Keratinocyte (primary cell): ENCODE results near the gene PRR20A. TPM values are rescaled to one million over a fixed set of nuclear protein-coding genes. Genes with fewer than 3 reads are reported as not detected.
"Not testable (repeated sequence)": the region's sequence is repeated elsewhere in the genome, so short reads cannot be mapped to it uniquely, and the experiment has no call there.

ENCODE experiments used
- DNase-seq: peaks from one replicate; pipeline ENCODE4 v3.0.0-alpha.2; 2011; ENCODE audit warnings: low read depth, missing footprints, low spot score
- FAIRE-seq: peaks from 2 replicates; lab custom pipeline; 2011; peaks lifted over from hg19 to GRCh38; lab: Jason Lieb, UNC
- H2AFZ ChIP-seq: 2 replicates; pipeline ENCODE4 v1.6.0; 2012; ENCODE audit warnings: low read length, control low read depth, inconsistent platforms; ENCODE audit not compliant: control insufficient read depth
- H3K27ac ChIP-seq: 2 replicates; pipeline ENCODE4 v1.5.1; 2011; ENCODE audit warnings: low read length; ENCODE audit not compliant: control insufficient read depth, insufficient read depth
- H3K27me3 ChIP-seq: 3 replicates; pipeline ENCODE4 v1.6.0; 2011; ENCODE audit warnings: low read length; ENCODE audit not compliant: control insufficient read depth, insufficient read depth; ENCODE audit errors: extremely low read depth
- H3K36me3 ChIP-seq, 2 experiments: 2 replicates in 1 of 2; 3 replicates in 1 of 2; pipeline ENCODE4 v1.5.1; 2011; ENCODE audit warnings: low read length in 2 of 2, mild to moderate bottlenecking in 1 of 2; ENCODE audit not compliant: control insufficient read depth in 2 of 2, insufficient read depth in 2 of 2; ENCODE audit errors: extremely low read depth in 1 of 2
- H3K4me1 ChIP-seq: 3 replicates; pipeline ENCODE4 v1.5.1; 2011; ENCODE audit warnings: low read length; ENCODE audit not compliant: control insufficient read depth, insufficient read depth; ENCODE audit errors: extremely low read depth
- H3K4me2 ChIP-seq: 3 replicates; pipeline ENCODE4 v1.6.0; 2011; ENCODE audit warnings: low read depth, low read length; ENCODE audit not compliant: control insufficient read depth, insufficient read depth; ENCODE audit errors: extremely low read depth
- H3K4me3 ChIP-seq, 3 experiments: fragments of 200-600 bp in 1 of 3; sonication (generic) in 1 of 3; 2 replicates in 2 of 3; 3 replicates in 1 of 3; pipeline ENCODE4 v1.5.1; 2011 to 2016; ENCODE audit warnings: low read length in 3 of 3, mild to moderate bottlenecking in 3 of 3, control low read depth in 2 of 3, inconsistent platforms in 1 of 3, low read depth in 1 of 3, mixed read lengths in 1 of 3, mixed run types in 1 of 3, moderate library complexity in 1 of 3; ENCODE audit not compliant: control insufficient read depth in 2 of 3, insufficient read depth in 2 of 3; ENCODE audit errors: extremely low read depth in 1 of 3
- H3K79me2 ChIP-seq: 2 replicates; pipeline ENCODE4 v1.6.0; 2012; ENCODE audit warnings: low read length; ENCODE audit not compliant: control insufficient read depth, insufficient read depth
- H3K9ac ChIP-seq: 3 replicates; pipeline ENCODE4 v1.6.0; 2011; ENCODE audit warnings: low read length; ENCODE audit not compliant: control insufficient read depth, insufficient read depth; ENCODE audit errors: extremely low read depth
- H3K9me1 ChIP-seq: 3 replicates; pipeline ENCODE4 v1.6.0; 2011; ENCODE audit warnings: low read length; ENCODE audit not compliant: control insufficient read depth, insufficient read depth; ENCODE audit errors: extremely low read depth
- H3K9me3 ChIP-seq: 2 replicates; pipeline ENCODE4 v1.5.1; 2012; ENCODE audit warnings: low read depth, low read length; ENCODE audit not compliant: control insufficient read depth
- H4K20me1 ChIP-seq: 3 replicates; pipeline ENCODE4 v1.6.0; 2011; ENCODE audit warnings: low read length; ENCODE audit not compliant: control insufficient read depth, insufficient read depth; ENCODE audit errors: extremely low read depth
- dilution Hi-C: fragments of 300-500 bp; cut with MboI; formaldehyde crosslinking; loops from one replicate; pipeline ENCODE4 v1.7.0; 2020; ENCODE audit warnings: low sequenced_read_pairs; ENCODE audit not compliant: extremely low pct_ligation_motif_present
- polyA plus RNA-seq, 5 experiments: library from polyadenylated mRNA; depleted of rRNA in 3 of 5; stranded (reverse) in 3 of 5; stranded (forward) in 1 of 5; unstranded in 1 of 5; fragments of >200 nt; gene quantifications; 1 replicate in 1 of 5; 2 replicates in 3 of 5; 3 replicates in 1 of 5; pipeline versions ENCODE4 v1.2.1 to v1.2.3, GENCODE V29; 2011 to 2012; ENCODE audit warnings: missing spikeins in 2 of 5, low read depth in 1 of 5, low replicate concordance in 1 of 5

The PRR20A gene
- polyA plus RNA-seq, 1 donor (not counting 4 experiments of a cell fraction or from before 2014, with no cell fraction given), result not detected

DNA sequence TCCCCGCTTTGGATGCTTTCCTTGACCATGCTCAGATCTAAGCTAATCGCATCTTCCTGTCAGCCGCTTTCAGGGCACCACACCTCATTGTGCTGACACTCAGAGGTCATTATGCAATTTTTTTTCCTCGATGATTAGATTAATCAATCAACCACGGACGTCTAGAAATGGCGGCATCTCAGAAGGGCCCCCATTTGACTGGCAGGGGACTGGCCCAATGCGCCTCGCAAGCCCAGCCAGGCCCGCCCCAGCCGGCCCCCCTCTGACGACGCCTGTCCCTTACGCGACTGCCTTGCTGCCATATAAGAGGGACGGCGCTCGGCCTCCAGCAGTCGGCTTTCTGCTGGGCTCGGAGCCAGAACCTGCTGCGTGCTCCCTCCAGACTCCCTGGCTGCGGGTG lies 13.0 kb downstream of the PRR20A start, which contains the start of gene PRR20C:
TSS of gene PRR20C (plus strand) at position 301 of the 400 bp plus-strand sequence. CDS start 387 bp downstream, outside the sequence.
- FAIRE-seq, result not testable (repeated sequence)

DNA sequence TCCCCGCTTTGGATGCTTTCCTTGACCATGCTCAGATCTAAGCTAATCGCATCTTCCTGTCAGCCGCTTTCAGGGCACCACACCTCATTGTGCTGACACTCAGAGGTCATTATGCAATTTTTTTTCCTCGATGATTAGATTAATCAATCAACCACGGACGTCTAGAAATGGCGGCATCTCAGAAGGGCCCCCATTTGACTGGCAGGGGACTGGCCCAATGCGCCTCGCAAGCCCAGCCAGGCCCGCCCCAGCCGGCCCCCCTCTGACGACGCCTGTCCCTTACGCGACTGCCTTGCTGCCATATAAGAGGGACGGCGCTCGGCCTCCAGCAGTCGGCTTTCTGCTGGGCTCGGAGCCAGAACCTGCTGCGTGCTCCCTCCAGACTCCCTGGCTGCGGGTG lies 19.6 kb downstream of the PRR20A start, which contains the start of gene PRR20D:
TSS of gene PRR20D (plus strand) at position 301 of the 400 bp plus-strand sequence. CDS start 387 bp downstream, outside the sequence.
- H3K27me3 ChIP-seq, H3K4me1 ChIP-seq, H3K4me2 ChIP-seq, H3K4me3 ChIP-seq, H3K9ac ChIP-seq, H2AFZ ChIP-seq, FAIRE-seq, H3K27ac ChIP-seq, H3K9me1 ChIP-seq, H4K20me1 ChIP-seq, H3K79me2 ChIP-seq, dilution Hi-C loops, H3K9me3 ChIP-seq, DNase-seq, H3K36me3 ChIP-seq: not testable (repeated sequence)

More for the DNA sequence above, 13.0 kb downstream of the PRR20A start, which contains the start of gene PRR20C:
- H3K36me3 ChIP-seq, H3K9me1 ChIP-seq, H3K4me3 ChIP-seq, H4K20me1 ChIP-seq, H2AFZ ChIP-seq, H3K79me2 ChIP-seq, H3K27ac ChIP-seq, H3K4me1 ChIP-seq, H3K4me2 ChIP-seq, dilution Hi-C loops, H3K9ac ChIP-seq, H3K9me3 ChIP-seq, H3K27me3 ChIP-seq, DNase-seq: not testable (repeated sequence)

DNA sequence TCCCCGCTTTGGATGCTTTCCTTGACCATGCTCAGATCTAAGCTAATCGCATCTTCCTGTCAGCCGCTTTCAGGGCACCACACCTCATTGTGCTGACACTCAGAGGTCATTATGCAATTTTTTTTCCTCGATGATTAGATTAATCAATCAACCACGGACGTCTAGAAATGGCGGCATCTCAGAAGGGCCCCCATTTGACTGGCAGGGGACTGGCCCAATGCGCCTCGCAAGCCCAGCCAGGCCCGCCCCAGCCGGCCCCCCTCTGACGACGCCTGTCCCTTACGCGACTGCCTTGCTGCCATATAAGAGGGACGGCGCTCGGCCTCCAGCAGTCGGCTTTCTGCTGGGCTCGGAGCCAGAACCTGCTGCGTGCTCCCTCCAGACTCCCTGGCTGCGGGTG lies 26.2 kb downstream of the PRR20A start, which contains the start of gene PRR20E:
TSS of gene PRR20E (plus strand) at position 301 of the 400 bp plus-strand sequence. CDS start 387 bp downstream, outside the sequence.
- H3K36me3 ChIP-seq, H3K9ac ChIP-seq, FAIRE-seq, H3K4me1 ChIP-seq, H3K4me3 ChIP-seq, dilution Hi-C loops, DNase-seq, H3K9me3 ChIP-seq, H3K4me2 ChIP-seq, H3K9me1 ChIP-seq, H2AFZ ChIP-seq, H3K27ac ChIP-seq, H4K20me1 ChIP-seq, H3K79me2 ChIP-seq, H3K27me3 ChIP-seq: not testable (repeated sequence)
